HG03039 (cell line): ENCODE results near the gene CACNB2.
"Not testable (repeated sequence)": the region's sequence is repeated elsewhere in the genome, so short reads cannot be mapped to it uniquely, and the experiment has no call there.

Experiments used
- ATAC-seq: cut with Tn5 transposase; IDR thresholded peaks from one replicate; pipeline ENCODE4 v1.9.1; 2021; ENCODE audit warnings: mild to moderate bottlenecking, moderate library complexity; ENCODE audit not compliant: unreplicated experiment

CACNB2 gene

GRCh38 chr10:18554479-18554878, 414.3 kb downstream of the CACNB2 start:
- no peak for ATAC-seq

- ATAC-seq: no peak
These were observed 416.4 kb downstream of the CACNB2 start for GRCh38 chr10:18556522-18557147.

- ATAC-seq: no peak
These were observed 417.7 kb downstream of the CACNB2 start for GRCh38 chr10:18557960-18558359.

GRCh38 chr10:18561861-18562551, 421.8 kb downstream of the CACNB2 start:
- no peak for ATAC-seq

GRCh38 chr10:18563003-18563726, 422.9 kb downstream of the CACNB2 start:
- no peak for ATAC-seq

GRCh38 chr10:18565006-18565405, 424.8 kb downstream of the CACNB2 start:
- no peak for ATAC-seq

- no peak for ATAC-seq
These were observed 426.0 kb downstream of the CACNB2 start for GRCh38 chr10:18566177-18566576.

- ATAC-seq: no peak
These were observed 427.2 kb downstream of the CACNB2 start for GRCh38 chr10:18567343-18567856.

- not testable (repeated sequence) for ATAC-seq
These were observed 430.2 kb downstream of the CACNB2 start for GRCh38 chr10:18570386-18570785.

- ATAC-seq: no peak
These were observed 430.9 kb downstream of the CACNB2 start for GRCh38 chr10:18571076-18571475.

GRCh38 chr10:18571780-18572179, 431.6 kb downstream of the CACNB2 start:
- no peak for ATAC-seq

- ATAC-seq: no peak
These were observed 432.8 kb downstream of the CACNB2 start for GRCh38 chr10:18572959-18573561.

- no peak for ATAC-seq
These were observed 436.4 kb downstream of the CACNB2 start for GRCh38 chr10:18576586-18576985.

- no peak for ATAC-seq
These were observed 437.8 kb downstream of the CACNB2 start for GRCh38 chr10:18577823-18578685.

- ATAC-seq: no peak
These were observed 442.6 kb downstream of the CACNB2 start for GRCh38 chr10:18582803-18583202.

GRCh38 chr10:18583575-18584270, 443.5 kb downstream of the CACNB2 start:
- ATAC-seq: no peak

- not testable (repeated sequence) for ATAC-seq
These were observed 446.4 kb downstream of the CACNB2 start for GRCh38 chr10:18586637-18587036.

- ATAC-seq: not testable (repeated sequence)
These were observed 450.9 kb downstream of the CACNB2 start for GRCh38 chr10:18591141-18591540.
